Hematopoietic multipotent progenitor cell treated with erythropoietin and hydrocortisone succinate and interleukin-3 and kit ligand, for 8 days (in vitro differentiated cells): ENCODE results near the gene DMRTC2.

Source experiments
- DNase-seq: peaks from one replicate; pipeline ENCODE4 v3.0.0-alpha.2; 2015

DMRTC2 gene

DNA sequence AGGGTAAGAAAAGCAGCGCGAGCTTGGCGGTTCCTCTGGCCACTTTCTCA is at the start of gene DMRTC2:
DMRTC2 (plus strand) TSS at position 42 of the 50 bp plus-strand sequence. CDS start 2,387 bp downstream, outside the sequence.
- no peak for DNase-seq

DNA sequence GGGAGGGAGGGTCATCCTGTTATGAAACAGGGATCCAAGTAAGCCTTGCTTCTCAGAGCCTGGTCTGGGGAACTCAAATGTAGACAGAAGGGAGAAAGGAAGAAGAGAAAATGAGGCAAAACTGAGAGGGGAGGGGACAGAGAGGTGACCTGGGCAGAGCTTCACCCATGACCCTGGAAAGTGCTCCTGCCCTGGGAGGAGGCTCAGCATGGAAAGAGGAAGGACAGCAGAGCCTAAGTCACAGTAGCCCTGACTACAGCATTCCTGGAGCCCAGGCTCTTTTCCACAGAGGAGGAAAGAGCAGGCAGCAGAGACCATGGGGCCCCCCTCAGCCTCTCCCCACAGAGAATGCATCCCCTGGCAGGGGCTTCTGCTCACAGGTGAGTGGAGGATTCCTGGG is 48.5 kb upstream of the DMRTC2 start, which contains the start of gene CEACAM3:
CEACAM3 (plus strand) TSS at position 226 of the 400 bp plus-strand sequence; CDS start at position 317, 91 bp downstream.
- no peak for DNase-seq

DNA sequence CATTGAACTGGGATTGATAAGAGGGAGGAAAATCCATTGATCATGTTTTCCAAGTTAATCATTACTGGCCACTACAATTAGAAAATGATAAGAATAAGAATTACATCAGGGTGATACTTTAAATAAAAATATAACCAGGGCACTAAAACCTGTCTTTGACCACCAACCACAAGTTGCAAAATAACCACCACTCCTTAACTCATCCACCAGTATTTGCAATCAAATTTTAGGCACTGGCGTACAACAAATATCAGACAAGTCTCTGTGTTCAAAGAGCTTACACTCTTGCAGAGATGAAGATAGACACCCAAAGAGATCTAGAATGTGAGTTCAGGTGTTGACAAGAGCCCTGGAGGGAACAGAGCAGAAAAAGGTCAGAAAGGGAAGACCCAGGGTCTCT is 47.9 kb upstream of the DMRTC2 start:
- DNase-seq = no peak

DNA sequence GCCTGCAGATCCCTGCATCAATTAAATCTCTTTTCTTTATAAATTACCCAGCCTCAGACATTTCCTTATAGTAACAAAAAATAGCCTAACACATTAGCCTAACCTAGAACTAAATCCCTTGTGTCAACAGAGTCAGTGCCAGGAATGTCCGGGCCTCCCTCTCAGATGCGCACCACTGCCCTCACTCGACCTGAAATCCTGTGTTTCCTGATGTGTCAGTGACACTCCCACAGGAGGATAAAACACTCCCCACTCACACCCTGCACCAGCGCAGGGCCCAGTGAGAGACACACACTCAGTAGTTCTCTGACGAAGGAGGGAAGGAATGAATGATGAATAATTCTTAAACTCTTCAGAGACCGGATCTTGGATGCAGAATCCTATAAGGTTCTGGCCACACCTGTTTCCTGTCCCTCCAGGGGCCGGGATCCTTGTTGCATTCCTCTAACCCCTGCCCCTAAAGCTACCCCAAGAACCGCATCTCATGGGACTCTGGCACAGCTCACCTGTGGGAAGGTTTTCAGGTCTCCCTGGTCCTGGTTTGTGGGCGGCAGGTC is 45.3 kb upstream of the DMRTC2 start:
- DNase-seq = no peak

DNA sequence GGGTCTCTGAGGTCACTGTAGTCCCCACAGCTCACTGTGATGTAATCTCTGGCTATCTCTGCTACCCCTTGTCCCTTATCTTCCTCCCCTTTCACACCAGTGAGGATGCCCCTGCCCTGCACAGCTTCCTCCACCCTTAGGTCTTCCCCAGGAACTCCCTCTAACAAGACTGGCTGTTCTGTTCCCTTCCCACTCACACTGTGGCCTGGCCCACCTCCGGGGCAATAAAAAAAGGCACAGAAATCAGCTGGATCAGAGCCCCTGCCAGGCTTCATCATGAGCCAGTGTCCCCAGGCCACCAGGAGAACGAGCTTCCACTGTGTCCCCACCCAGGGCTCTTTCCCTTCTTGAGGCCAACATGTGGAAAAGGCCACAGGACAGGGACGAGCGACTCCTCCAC is 43.8 kb upstream of the DMRTC2 start:
- DNase-seq = no peak

DNA sequence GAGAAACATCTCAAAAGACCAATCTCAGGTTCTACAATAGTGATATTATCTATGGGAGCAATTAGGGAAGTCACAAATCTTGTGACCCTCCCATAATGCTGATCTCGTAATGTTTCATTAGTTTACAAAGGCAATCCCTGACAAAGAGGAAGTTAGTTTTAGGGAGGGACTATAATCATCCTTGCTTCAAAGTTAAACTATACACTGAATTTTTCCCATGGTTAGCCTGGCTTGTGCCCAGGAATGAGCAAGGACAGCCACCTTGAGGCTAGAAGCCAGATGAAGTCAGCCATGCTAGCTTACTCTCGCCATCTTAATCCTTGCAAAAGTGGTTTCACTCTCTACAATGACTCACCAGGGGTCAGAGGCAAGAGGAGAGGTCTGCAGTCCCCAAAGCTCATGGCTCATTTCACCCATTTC is 43.0 kb upstream of the DMRTC2 start:
- DNase-seq = peak; percentile 10

DNA sequence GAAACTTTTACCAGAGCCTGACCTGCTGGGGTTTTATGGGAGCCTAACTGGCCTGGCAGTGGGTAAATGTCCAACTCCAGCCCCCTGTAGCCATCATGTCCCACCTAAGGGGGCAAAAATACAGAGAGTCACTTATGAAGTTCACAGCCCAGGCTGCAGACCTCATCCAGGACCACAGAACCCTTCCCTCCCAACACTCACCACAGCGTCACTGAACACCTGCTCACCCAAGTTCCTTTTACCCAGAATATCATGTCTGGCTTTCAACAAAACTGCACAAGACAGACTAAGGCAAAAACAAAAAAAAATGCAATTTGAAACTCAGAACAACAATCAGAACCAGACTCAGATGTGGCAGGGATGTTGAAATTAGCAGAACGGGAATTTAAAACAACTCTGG is 42.1 kb upstream of the DMRTC2 start:
- no peak for DNase-seq

DNA sequence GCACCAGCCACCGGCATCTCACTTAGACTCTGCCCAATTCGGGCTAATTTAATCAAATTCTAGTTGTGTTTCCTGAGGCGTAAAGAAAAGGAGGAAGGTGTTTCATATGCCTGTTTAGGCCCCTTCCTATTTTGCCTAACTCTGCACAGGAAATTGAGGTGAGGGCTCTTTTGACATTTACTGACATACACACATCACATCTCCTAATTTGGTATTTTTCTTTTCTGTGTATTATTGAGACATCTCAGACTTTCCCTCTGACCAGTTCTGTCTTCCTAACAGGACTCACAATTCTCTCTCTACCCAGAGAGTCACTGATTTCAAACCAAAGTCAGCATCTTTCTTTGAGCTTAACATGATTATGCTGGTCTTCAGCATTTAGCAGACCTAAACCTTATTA is 40.5 kb upstream of the DMRTC2 start:
- no peak for DNase-seq

DNA sequence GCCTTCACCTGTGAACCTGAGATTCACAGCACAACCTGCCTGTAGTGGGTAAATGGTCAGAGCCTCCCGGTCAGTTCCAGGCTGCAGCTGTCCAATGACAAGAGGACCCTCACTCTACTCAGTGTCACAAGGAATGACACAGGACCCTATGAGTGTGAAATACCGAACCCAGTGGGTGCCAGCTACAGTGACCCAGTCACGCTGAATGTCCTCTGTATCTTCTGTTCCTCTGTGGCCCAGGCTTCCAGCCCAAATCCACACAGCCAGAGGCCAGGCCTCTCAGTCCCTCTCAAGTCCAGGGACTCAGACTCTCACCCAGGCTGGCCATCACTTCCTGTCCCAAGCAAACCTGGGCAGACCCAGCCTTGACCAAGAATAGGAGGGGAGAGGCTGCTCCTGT is 37.7 kb upstream of the DMRTC2 start:
- DNase-seq = no peak

DNA sequence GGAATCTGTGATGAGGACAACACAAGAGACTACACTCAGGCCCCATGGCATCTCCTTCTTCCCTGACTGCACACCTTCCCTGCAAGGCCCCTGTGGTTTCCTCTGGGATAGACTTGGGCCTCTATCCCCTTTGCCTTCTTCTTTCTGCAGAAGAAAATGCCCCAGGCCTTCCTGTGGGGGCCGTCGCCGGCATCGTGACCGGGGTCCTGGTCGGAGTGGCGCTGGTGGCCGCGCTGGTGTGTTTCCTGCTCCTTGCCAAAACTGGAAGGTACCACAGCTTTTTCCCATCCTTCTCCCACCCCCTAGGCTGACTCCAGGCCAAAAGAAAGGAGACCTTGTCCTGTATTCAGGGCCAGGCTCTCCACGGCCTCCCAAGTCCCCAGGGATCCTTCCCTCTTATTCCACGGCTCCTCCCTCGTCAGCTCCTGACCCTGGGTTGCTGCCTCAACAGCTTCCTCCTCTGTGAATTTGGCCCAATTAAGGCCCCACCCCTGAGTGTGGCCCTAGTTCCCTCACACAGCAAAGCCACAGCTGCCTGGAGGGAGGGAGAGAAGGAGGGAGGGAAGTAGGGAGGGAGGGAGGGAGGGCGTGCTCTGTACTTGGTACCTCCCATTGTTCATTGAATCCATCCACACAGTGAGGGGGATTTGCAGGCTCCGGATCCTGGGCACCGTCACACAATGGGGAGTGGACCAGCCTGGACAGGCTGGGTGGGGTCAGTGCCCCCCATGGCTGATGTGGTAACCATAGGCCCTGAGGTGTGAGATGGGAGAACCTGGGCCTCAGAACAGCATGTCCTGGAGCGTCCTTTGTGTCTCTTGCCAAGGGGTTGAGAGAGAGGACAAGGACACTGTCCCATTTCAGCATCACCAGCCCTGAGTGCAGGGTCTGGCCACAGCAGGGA is 35.9 kb upstream of the DMRTC2 start:
- DNase-seq = no peak

DNA sequence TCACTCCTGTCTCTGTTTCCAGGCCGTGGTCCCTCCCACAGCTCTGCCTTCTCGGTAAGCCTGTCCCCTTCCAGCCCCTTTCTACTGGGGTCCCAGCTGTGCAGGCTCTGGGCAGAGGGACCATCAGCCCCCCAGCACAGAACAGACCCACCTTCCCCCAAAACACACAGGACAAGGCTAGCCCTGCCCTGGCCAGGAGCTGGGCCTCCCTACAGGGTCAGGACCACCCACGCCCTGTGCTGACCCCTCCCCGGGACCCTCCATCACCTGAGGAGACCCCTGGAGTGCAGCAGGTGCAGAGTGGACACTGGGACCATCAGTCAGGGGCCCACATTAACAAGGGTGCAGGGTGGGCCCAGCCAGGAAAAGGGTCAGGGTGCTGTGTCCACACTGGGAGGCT is 34.5 kb upstream of the DMRTC2 start:
- DNase-seq = no peak

DNA sequence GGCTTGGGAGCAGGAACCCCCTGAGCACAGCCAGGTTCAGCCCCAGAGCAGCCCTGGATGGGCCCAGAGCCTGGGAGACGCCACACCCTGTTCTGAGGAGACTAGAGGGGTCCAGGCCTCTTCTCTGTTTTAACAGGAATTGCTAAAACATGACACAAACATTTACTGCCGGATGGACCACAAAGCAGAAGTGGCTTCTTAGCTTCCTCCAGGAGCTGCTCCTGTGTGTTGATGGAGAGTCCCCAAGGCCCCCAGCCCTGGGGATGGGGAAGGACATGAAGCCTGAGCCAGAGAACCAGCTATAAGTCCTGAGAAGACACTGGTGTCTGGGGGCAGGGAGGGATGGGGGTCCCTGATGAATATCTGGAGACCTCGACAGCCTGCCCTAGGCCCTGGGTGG is 33.8 kb upstream of the DMRTC2 start:
- DNase-seq = no peak

DNA sequence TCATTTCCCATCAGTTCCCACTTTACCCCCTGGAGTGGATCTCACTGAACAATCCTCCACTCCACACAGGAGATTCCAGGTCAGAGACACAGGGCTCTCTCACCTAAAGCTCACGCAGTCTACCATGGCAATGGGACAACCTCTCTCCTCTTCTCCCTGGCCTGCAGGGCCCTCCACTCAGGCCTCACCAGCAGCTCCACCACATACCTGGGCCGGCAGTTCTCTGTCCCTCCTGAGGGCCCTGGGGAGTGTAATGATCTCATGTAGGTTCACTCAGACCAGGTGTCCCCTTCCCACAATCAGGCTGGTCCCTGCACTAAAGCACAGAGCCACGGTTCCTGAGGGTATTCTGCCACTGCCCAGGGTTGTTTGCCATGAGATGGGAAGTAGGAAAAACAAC is 32.9 kb upstream of the DMRTC2 start:
- DNase-seq = no peak

DNA sequence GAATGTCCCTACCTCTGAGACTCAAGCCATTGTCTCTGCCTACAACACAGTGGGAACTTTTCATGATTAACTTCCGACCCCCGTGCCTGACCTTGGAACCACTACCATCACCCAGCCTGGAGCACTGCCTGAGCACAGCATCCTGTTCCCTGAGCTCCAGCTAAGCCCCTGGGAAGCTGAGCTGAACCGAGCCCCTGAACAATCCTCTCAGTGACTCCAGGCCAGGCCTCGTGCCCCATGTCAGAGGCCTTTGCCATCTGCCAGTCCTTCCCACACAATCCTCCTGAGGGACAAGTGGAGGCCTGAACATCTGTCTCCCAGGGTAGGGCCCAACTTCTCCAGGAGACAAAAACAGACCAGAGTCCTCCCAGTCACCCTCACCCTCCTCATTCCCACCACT is 30.9 kb upstream of the DMRTC2 start:
- no peak for DNase-seq

DNA sequence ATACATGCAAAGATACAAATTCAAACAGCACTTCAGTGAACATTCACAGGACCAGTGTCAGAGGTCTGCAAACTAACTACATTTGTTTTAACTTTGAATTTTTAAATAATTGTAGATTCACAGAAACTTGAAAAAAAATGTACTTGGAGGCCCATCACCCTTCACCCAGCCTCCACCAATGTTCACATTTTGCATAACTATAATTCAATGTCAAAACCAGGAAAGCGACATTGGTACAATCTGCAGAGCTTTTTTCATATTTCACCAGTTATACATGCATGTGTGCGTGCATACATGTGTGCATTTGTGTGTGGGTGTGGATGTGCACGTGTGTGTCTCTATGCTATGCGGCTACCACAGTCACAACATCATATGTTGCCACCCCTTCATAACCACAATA is 29.5 kb upstream of the DMRTC2 start:
- DNase-seq = no peak

DNA sequence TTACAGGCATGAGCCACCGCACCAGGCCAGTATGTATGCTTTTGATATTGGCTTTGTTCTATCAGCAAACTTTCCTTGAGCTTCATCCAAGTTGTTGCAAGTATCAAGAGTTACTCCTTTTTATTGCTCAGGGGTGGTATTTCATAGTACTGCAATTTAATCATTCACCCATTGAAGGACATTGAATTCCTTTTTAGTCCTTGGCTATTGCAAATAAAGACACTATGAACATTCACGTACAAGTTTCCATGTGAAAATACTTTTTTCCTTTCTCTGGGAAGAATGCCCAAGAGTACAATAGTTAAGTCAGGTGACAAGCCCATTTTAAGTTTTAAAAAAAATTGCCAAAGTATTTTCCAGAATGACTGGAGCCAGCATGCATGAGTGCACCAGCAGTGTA is 28.1 kb upstream of the DMRTC2 start:
- no peak for DNase-seq

DNA sequence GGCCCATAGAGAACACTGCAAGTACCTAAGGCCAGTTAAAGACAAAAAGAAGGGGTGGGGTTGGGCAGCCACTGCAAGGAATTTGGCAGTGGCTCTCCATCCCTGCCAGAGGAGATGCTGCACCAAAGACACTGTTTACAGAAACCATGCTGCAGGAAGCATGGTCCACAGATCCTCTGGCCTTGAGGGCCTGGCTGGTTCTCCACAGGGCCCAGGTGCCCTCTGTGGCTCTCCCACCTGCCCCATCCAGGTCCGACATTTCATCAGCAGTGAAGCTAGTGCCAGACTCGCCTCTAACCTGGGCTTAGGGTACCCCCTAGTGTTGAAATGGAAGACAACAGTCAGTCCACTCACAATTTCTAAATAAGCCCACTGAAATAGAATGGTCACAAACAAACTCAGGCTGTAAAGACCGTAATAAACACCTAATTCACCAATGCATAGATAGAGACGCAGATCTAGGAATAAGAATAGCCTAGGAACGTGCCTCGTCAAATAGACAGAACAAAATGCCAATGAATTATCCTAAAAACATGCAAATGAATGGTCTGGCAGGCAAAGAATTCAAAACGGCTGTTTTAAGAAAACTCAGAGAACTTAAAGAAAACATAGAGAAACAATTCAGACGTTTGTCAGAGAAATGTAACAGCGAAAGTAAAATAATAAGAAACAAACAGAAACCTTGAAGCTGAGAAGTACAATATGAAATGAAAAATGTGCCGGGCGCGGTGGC is 23.7 kb upstream of the DMRTC2 start:
- DNase-seq = peak; percentile 60

DNA sequence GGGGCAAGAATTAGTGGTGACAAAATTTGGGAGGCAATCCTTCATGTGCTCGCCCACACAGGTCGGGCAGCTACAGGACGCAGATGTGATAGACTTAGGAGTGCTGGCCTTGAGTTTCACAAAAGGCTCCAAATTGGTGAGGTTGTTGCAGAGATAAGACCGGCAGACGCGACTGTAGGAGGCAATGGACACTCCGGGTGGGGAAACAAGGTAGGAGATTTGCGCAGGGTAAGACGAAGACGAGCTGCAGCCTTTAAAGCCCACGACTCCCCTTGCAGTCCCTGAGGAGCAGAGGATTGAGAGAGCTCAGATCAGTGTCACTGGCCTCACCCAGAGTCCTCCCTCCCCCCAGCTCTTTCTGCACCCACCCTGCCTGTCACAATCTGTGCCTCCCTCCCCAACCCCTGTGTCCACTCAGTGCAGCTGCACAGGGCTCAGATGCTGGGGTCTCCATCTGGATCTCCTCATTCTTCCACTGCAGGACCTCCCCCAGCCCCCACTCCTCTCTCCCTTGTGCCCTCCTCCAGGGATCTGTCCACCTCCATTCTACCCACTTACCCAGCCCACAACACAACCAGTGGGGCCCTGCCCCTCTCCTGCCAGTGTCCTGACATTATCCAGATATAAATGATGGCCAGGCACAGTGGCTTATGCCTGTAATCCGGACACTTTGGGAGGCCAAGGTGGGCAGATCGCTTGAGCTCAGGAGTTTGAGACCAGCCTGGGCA is 6.7 kb upstream of the DMRTC2 start:
- DNase-seq = no peak

DNA sequence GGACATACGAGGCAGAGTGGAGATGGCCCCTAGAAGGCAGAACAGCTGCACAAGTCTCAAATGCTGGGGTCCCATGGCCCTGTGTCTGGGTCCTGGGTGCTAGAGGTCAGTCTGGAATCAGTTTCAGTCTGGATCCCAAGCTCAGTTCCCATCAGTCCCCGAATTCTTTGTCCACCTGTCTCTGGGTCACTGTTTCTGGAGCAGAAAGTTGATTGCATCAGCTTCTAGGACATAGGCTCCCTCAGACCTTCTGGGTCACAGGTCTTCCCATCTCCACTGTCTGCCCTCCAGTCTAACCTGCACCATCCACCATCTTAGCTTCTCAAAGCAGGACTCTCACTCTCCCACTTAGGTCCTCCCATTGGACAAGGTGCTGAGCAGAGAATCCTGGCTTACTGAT is 5.6 kb upstream of the DMRTC2 start:
- DNase-seq = no peak

DNA sequence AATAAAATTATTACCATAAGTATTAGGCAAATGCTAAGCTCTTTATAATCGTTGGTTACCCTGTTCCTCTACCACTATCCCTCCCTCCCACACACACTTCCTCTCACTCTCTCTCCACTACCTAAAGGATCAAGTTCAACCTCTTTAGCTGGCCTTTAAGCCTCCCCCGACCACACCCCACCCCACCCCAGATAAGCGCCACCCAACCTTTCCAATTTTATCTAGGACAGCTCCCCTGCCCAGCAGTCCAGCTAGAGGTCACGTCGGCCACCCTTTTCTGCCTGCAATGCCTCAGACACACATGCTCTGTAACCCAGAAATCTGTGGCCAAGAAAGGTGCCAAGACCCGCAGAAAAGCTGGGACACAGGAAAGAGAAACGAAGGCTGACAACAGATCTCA is 1.5 kb upstream of the DMRTC2 start:
- no peak for DNase-seq

DNA sequence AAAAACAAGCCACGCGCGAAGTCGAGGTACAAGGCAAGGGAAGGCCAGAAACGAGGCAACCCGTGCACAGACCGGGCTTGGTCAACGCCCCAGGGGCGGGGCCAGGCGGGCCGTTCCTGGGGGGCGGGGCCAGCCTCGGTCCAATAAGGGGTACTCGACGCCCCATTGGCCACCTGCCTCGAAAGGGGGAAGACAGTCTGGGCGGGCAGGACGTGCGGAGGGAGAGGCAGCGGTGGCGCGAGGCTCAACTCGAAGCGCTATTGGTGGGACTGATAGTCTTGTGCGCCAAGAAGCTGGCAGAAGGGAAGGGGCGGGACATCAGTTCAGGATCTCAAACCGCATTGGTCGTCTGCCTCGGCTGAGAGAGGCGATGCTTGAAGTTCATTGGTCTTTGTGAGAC is 241 bp upstream of the DMRTC2 start, which contains the start of gene LYPD4:
LYPD4 (minus strand) TSS at position 83 of the 400 bp plus-strand sequence. CDS start 5,398 bp downstream, outside the sequence.
- no peak for DNase-seq

DNA sequence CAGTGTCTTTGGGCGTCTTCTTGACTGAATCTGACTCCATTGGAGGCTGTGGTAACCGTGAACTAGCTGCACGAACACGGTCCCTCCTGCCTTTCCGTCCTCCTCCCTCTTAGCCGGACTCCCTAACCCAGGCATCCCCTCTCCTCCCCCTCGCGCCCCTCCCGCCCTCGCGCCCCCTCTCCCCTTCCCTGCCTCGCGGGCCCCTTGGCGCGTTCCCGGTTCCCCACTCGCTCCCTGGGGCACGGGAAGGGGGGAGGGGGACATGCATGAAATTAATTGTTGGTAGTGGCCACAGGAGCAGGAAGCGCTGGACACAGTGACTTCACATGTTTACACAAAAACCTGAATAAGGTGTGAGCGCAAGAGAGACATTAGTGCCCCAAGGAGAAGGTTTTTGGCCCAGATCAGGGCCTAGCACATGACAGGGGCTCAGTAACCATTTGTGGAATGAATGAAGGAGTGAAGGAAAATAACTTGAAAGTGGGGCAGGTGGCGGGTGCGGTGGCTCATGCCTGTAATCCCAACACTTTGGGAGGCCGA is 279 bp downstream of the DMRTC2 start:
- no peak for DNase-seq

DNA sequence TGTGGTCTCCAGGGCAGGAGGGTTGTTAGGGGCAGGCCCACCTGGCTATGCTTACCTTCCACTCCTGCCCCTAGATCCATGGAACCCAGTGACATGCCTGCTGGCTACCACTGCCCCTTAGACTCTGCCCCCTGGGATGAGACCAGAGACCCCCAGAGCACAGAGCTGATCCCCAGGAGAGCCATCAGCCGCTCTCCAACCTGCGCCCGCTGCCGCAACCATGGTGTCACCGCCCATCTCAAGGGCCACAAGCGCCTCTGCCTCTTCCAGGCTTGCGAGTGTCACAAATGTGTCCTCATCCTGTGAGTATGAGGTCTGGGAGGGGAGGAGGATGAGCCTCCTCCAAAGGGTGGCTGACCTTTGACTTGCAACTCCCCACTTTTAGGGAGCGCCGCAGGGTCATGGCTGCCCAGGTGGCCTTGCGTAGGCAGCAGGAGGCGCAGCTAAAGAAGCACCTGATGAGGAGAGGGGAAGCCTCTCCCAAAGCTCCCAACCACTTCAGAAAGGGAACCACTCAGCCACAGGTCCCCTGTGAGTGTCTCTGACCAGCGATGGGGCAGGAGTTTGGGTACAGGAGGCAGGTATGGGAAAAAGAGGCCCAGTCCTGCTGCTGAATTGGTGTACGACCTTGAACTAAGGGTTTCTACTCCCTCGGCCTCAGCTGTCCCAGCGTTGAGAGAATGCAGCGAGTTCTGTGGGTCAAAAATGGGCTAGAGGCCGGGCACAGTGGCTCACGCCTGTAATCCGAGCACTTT is 2.7 kb downstream of the DMRTC2 start:
- no peak for DNase-seq
